ENCODE data around the gene PCDHGB3.
"Not testable (repeated sequence)": the region's sequence is repeated elsewhere in the genome, so short reads cannot be mapped to it uniquely, and the experiment has no call there.

PCDHGB3 gene

DNA sequence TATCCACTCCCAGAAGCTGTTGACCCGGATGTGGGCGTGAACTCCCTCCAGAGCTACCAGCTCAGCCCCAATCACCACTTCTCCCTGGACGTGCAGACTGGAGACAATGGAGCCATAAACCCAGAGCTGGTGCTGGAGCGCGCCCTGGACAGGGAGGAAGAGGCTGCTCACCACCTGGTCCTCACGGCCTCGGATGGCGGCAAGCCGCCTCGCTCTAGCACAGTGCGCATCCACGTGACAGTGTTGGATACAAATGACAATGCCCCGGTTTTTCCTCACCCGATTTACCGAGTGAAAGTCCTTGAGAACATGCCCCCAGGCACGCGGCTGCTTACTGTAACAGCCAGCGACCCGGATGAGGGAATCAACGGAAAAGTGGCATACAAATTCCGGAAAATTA lies 23.2 kb downstream of the PCDHGB3 start:
- DNase-seq, result no peak

- not testable (repeated sequence) for DNase-seq
Observed at GRCh38 chr5:141394401-141395187, 24.6 kb downstream of the PCDHGB3 start.

GRCh38 chr5:141397756-141398551 lies 27.9 kb downstream of the PCDHGB3 start, which contains the start of gene PCDHGB5:
TSS of gene PCDHGB5 (plus strand) at chr5:141397947. CDS start at chr5:141398128, 181 bp downstream.
- DNase-seq, result not testable (repeated sequence)

DNA sequence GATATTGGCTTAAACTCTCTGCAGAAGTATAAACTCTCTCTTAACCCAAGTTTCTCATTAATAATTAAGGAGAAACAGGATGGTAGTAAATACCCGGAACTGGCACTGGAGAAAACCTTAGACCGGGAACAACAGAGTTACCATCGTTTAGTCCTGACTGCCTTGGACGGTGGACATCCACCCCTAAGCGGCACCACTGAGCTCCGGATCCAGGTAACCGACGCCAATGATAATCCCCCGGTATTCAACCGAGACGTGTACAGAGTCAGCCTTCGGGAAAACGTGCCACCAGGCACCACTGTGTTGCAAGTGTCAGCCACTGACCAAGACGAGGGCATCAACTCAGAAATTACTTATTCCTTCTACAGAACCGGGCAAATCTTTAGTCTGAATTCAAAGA lies 28.6 kb downstream of the PCDHGB3 start:
- DNase-seq, result no peak

DNA sequence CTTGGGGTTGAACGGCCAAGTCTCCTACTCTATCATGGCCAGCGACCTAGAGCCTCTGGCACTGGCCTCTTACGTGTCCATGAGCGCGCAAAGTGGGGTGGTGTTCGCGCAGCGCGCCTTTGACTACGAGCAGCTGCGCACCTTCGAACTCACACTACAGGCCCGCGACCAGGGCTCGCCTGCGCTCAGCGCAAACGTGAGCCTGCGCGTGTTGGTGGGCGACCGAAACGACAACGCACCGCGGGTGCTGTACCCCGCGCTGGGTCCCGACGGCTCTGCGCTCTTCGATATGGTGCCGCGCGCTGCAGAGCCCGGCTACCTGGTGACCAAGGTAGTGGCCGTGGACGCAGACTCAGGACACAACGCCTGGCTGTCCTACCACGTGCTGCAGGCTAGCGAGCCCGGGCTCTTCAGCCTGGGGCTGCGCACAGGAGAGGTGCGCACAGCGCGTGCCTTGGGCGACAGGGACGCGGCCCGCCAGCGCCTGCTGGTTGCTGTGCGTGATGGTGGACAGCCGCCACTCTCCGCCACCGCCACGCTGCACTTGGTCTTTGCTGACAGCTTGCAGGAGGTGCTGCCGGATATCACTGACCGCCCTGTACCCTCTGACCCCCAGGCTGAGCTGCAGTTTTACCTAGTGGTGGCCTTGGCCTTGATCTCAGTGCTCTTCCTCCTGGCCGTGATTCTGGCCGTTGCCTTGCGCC lies 29.7 kb downstream of the PCDHGB3 start:
- DNase-seq, result no peak

DNA sequence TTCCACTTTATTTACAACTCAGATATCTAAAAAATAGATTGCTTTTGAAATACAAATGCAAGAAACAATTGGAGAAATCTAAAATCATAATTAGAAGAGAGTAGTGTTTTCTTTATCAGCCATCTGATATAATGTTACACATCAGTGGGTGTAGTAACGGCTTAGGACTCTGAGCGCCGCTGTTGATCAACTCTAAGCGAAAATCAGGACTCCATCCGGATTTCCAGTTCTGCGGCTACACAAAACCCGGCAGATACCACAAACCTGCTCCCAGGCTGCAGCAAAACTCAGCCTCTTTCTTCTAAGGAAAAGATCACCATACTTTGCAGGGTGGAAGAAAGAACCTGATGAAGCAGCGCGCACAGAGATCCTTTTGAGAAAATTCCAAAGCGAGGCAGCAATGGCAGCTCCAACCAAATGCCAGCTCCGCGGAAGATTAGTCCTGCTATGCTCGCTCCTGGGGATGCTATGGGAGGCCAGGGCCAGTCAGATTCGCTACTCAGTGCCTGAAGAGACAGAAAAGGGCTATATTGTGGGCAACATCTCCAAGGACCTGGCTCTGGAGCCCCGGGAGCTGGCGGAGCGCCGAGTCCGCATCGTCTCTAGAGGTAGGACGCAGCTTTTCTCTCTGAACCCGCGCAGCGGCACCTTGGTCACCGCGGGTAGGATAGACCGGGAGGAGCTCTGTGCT lies 32.7 kb downstream of the PCDHGB3 start, which contains the start of gene PCDHGA9:
Gene PCDHGA9, plus strand, starts transcription at position 226 of the 691 bp plus-strand sequence. Its CDS starts 175 bp downstream, at position 401.
- DNase-seq, result no peak

DNA sequence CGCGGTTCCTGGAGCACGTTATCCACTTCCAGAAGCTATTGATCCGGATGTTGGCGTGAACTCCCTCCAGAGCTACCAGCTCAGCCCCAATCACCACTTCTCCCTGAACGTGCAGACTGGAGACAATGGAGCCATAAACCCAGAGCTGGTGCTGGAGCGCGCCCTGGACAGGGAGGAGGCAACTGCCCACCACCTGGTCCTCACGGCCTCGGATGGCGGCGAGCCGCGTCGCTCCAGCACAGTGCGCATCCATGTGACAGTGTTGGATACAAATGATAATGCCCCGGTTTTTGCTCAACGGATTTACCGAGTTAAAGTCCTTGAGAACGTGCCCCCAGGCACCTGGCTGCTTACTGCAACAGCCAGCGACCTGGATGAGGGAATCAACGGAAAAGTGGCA lies 33.3 kb downstream of the PCDHGB3 start:
- DNase-seq, result no peak

- DNase-seq, result not testable (repeated sequence)
Observed at GRCh38 chr5:141407790-141408505, 37.9 kb downstream of the PCDHGB3 start, which contains the start of gene PCDHGB6. TSS of gene PCDHGB6 (plus strand) at chr5:141408021. CDS start at chr5:141408203, 182 bp downstream.

GRCh38 chr5:141409598-141410306 lies 39.7 kb downstream of the PCDHGB3 start:
- no peak for DNase-seq

DNA sequence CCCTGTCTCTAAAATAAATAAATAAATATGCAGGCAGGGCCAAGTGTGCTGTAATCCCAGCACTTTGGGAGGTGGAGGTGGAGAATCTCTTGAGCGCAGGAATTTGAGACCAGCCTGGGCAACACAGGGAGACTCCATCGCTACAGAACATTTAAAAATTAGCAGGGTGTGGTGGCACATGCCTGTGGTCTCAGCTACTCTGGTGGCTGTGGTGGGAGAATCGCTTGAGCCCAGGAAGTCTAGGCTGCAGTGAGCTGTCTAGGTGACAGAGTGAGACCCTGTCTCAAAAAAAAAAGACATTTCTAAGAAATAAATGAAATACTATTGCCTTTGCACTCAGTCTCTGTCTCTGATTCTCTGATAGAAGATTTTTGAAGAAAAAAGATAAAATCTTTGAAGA lies 41.5 kb downstream of the PCDHGB3 start:
- DNase-seq, result no peak

- DNase-seq, result no peak
Observed at GRCh38 chr5:141412854-141413539, 43.0 kb downstream of the PCDHGB3 start, which contains the start of gene PCDHGA10. TSS of gene PCDHGA10 (plus strand) at chr5:141412987. CDS start at chr5:141413176, 189 bp downstream.

DNA sequence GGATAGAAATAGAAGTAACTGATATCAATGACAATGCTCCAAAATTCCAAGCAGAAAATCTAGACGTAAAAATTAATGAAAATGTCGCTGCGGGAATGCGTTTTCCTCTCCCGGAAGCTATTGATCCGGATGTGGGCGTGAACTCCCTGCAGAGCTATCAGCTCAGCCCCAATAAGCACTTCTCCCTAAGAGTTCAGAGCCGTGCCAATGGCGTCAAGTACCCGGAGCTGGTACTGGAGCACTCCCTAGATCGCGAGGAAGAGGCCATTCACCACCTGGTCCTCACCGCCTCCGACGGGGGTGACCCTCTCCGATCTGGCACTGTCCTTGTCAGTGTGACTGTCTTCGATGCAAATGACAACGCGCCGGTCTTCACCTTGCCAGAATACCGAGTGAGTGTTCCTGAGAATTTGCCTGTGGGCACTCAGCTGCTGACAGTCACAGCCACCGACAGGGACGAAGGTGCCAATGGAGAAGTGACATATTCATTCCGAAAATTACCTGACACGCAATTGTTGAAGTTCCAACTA lies 43.6 kb downstream of the PCDHGB3 start:
- DNase-seq, result no peak

- DNase-seq, result not testable (repeated sequence)
Observed at GRCh38 chr5:141414548-141415274, 44.7 kb downstream of the PCDHGB3 start.

DNA sequence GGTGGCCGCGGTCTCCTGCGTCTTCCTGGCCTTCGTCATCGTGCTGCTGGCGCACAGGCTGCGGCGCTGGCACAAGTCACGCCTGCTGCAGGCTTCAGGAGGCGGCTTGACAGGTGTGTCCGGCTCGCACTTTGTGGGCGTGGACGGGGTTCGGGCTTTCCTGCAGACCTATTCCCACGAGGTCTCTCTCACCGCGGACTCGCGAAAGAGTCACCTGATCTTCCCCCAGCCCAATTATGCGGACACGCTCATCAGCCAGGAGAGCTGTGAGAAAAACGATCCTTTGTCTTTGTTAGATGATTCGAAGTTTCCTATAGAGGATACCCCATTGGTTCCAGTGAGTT lies 45.2 kb downstream of the PCDHGB3 start:
- not testable (repeated sequence) for DNase-seq

- peak; percentile 13 for DNase-seq
Observed at GRCh38 chr5:141417494-141418172, 47.6 kb downstream of the PCDHGB3 start, which contains the start of gene PCDHGB7. TSS of gene PCDHGB7 (plus strand) at chr5:141417677. CDS start at chr5:141417860, 183 bp downstream.

DNA sequence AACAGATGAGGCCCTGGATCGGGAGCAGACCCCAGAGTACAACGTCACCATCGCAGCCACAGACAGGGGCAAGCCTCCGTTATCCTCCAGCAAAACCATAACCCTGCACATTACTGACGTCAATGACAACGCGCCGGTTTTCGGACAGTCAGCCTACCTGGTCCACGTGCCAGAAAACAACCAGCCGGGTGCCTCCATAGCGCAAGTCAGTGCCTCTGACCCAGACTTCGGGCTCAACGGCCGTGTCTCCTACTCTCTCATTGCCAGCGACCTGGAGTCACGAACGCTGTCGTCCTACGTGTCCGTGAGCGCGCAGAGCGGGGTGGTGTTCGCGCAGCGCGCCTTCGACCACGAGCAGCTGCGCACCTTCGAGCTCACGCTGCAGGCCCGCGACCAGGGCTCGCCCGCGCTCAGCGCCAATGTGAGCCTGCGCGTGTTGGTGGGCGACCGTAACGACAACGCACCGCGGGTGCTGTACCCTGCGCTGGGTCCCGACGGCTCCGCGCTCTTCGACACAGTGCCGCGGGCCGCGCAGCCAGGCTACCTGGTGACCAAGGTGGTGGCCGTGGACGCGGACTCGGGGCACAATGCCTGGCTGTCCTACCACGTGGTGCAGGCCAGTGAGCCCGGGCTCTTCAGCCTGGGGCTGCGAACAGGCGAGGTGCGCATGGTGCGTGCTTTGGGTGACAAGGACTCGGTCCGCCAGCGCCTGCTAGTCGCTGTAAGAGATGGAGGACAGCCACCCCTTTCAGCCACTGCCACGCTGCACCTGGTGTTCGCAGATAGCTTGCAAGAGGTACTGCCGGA lies 49.2 kb downstream of the PCDHGB3 start:
- no peak for DNase-seq

- no peak for DNase-seq
Observed at GRCh38 chr5:141420855-141421488, 50.9 kb downstream of the PCDHGB3 start, which contains the start of gene PCDHGA11. TSS of gene PCDHGA11 (plus strand) at chr5:141421051. CDS start at chr5:141421228, 177 bp downstream.
